Stimulated activated CD4-positive, alpha-beta T cell treated with anti-CD3 and anti-CD28 coated beads, Interleukin-1b, Interleukin-23, amount 100 ng/mL, for 48 hours (primary cell): ENCODE measurements around the gene PGAM5.
A peak's percentile ranks its signal among the peaks of the same experiment; 100 is the strongest.
"Not testable (repeated sequence)": the region's sequence is repeated elsewhere in the genome, so short reads cannot be mapped to it uniquely, and the experiment has no call there.

Source experiments
- DNase-seq: peaks from one replicate; pipeline ENCODE4 v3.0.0-alpha.2; 2020

PGAM5 gene

GRCh38 chr12:132754160-132754932 is 43.7 kb downstream of the PGAM5 start:
- no peak for DNase-seq

- not testable (repeated sequence) for DNase-seq
These were observed 48.2 kb downstream of the PGAM5 start for GRCh38 chr12:132758825-132759224.

- DNase-seq: no peak
These were observed 48.7 kb downstream of the PGAM5 start for GRCh38 chr12:132759359-132759758.

GRCh38 chr12:132761032-132761920 is 50.6 kb downstream of the PGAM5 start, which contains the start of gene ANKLE2:
ANKLE2 (minus strand) TSS chr12:132761832; CDS start chr12:132761798, 34 bp downstream.
- peak; percentile 82 for DNase-seq

- DNase-seq: peak; percentile 84
These were observed 51.4 kb downstream of the PGAM5 start for GRCh38 chr12:132761921-132762583.

- no peak for DNase-seq
These were observed 53.6 kb downstream of the PGAM5 start for GRCh38 chr12:132764231-132764630.

GRCh38 chr12:132765361-132765760 is 54.7 kb downstream of the PGAM5 start:
- DNase-seq: no peak

GRCh38 chr12:132766380-132767085 is 55.9 kb downstream of the PGAM5 start:
- no peak for DNase-seq

GRCh38 chr12:132771126-132771838 is 60.6 kb downstream of the PGAM5 start:
- peak; percentile 49 for DNase-seq
